SIG-M5 (cell line): ENCODE measurements around the gene ATP1A4.

Experiments used
- DNase-seq: peaks from one replicate; lab custom pipeline; 2025; lab: John Stamatoyannopoulos, UW

ATP1A4 gene

GRCh38 chr1:160227561-160227960 lies 76.2 kb downstream of the ATP1A4 start:
- DNase-seq = no peak

- no peak for DNase-seq
These were observed 77.0 kb downstream of the ATP1A4 start for GRCh38 chr1:160228431-160228830.

- no peak for DNase-seq
These were observed 81.5 kb downstream of the ATP1A4 start for GRCh38 chr1:160232911-160233310.
